T-helper 9 cell (primary cell): ENCODE results near the gene CD72.
"Not testable (repeated sequence)": the region's sequence is repeated elsewhere in the genome, so short reads cannot be mapped to it uniquely, and the experiment has no call there.

Experiments used
- DNase-seq: peaks from one replicate; pipeline ENCODE4 v3.0.0-alpha.2; 2020

CD72 gene

GRCh38 chr9:35615981-35616680 lies 2.1 kb downstream of the CD72 start:
- DNase-seq = no peak

DNA sequence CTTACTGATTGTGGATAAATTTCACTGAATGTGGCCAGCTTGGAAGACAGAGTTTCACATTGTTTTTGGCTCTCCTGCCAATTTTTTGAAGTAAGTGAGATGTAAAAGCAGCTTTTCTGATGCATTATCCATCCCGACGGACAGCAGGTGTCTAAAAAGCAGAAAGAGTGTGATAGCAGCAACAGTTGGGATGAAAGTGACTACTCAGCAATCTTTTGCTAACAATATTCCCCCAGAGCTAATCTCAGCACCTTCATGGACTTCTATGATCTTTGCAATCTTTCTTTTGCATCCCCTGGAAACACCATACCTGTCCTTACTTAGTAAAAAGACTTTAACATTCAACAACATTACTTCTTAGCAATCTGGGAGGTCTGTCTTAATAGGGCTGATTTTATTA lies 5.4 kb downstream of the CD72 start:
- no peak for DNase-seq

- DNase-seq = not testable (repeated sequence)
Observed at GRCh38 chr9:35612066-35612465, 6.1 kb downstream of the CD72 start.

GRCh38 chr9:35611230-35611797 lies 6.9 kb downstream of the CD72 start:
- DNase-seq = peak; percentile 42

DNA sequence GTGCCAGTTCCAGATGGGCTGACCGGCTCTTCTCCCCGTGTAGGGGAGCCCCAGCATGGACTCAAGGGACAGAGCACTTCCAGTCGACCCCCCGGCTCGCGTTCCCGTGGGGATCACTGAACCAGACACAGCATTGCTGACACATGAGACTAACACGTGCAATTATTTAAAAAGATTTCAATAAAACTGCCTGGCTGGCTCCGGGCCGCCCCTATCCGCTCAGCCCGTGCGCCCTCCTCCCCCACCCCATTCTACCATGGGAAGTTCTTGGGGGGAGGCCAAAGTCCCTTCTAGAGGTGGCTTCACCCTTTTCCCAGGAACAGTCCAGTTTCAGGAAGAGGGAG lies 8.4 kb downstream of the CD72 start:
- DNase-seq = no peak

GRCh38 chr9:35609001-35609819 lies 9.0 kb downstream of the CD72 start:
- no peak for DNase-seq

GRCh38 chr9:35608221-35608620 lies 10.0 kb downstream of the CD72 start:
- no peak for DNase-seq

- no peak for DNase-seq
Observed at GRCh38 chr9:35606726-35607125, 11.5 kb downstream of the CD72 start.

DNA sequence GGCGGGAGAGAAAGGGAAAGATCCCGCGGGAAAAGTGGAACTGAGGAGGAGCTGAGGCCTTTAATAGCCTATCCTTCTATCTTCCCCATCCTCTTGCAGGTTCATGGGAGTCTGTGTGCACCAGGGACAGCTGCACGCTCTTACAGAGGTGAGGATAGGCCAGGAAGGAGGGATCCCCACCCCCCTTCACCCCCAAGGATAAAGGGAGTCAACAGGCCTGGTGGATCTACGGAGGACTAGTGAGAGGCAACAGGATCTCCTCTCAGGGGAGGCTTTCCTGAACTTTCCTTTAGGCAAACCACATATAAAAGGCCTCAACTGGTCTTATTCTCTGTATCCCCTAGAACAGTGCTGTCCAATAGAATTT lies 12.1 kb downstream of the CD72 start:
- no peak for DNase-seq

- DNase-seq = peak; percentile 16
Observed at GRCh38 chr9:35605351-35606137, 12.7 kb downstream of the CD72 start.

GRCh38 chr9:35604578-35605350 lies 13.4 kb downstream of the CD72 start, which contains the start of gene TESK1:
TSS of gene TESK1 (plus strand) at chr9:35605262. CDS start at chr9:35605620, 358 bp downstream.
- peak; percentile 73 for DNase-seq

DNA sequence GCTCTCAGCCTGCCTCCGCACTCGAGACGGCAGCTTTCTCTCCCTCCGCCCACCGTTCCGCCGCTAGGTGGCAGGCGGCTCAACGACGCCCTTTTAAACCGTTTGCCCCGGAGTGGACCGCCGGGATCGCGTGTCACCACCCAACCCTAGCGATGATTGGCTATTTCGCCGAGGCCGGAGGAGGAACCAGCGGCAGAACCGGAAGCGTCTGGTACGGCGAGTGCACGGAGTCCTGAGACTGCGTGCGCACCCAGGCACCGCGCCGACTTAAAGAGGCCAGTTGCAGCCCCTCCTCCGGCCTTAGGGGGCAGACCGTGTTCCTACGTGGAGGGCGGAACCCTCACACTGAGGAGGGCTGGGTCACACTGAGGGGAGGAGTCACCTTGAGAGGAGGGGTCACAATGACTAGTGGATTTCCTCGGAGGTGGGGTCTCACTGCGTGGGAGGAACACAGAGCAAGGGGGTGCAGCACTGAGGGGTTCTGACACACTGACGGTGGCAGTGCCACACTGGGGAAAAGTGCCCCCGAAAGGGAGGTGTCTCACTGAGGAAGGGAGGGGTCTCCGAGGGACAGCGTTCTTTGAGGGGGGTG lies 14.1 kb downstream of the CD72 start:
- peak; percentile 98 for DNase-seq

DNA sequence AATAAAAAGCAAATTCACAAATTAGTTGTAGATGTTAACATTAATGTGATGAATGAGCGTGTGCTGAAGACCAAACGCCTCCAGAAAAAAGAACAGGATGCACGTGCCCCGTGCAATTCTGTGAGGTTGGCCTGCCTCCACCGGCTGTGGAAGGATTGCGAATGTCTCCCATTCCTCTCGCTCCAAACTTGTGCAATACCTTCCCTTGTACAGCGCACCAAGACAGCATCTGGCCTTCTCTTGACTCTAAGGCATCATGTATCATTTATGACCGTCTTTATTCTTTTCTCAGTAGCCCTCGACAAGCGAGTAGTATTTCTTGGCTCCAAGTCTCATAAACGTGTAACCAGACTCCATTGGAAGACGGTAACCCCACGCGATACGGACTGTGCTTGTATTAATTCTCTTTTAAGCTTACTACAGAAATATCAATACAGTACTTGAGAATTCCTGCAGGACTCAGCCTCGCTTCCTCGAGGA lies 14.7 kb downstream of the CD72 start:
- no peak for DNase-seq

- DNase-seq = no peak
Observed at GRCh38 chr9:35599763-35600604, 18.2 kb downstream of the CD72 start.

GRCh38 chr9:35598866-35599590 lies 19.2 kb downstream of the CD72 start:
- no peak for DNase-seq

DNA sequence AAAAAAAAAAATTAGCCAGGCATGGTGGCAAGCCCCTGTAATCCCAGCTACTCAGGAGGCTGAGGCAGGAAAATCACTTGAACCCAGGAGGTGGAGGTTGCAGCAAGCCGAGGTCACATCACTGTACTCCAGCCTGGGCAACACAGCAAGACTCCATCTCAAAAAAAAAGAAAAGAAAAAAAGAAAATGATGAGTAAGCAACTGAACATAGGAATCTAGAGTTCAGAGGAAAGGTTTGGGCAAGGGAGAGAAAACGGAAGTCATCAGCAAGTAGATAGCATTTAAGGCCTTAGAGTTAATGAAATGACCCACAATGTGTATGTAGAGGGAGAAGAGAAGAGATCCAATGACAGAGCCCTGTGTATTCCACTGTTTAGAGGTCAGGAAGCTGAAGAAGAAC lies 21.3 kb downstream of the CD72 start:
- DNase-seq = not testable (repeated sequence)

GRCh38 chr9:35594471-35594870 lies 23.7 kb downstream of the CD72 start:
- no peak for DNase-seq

DNA sequence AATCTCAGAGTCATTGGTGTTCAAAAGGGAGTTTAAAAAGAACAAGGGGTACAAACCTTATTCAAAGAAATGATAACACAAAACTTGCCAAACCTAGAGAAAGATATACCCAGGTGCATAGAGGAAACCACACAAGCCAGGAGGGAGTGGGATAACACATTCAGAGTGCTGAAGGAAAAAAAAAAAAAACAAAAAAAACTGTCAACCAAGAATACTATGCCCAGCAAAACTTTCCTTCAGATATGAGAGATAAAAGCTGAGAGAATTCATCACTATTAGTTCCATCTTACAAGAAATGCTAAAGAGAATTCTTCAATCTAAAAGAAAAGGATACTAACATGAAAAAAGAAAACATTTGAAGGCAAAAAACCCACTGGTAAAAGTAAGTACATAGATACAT lies 24.6 kb downstream of the CD72 start:
- no peak for DNase-seq

DNA sequence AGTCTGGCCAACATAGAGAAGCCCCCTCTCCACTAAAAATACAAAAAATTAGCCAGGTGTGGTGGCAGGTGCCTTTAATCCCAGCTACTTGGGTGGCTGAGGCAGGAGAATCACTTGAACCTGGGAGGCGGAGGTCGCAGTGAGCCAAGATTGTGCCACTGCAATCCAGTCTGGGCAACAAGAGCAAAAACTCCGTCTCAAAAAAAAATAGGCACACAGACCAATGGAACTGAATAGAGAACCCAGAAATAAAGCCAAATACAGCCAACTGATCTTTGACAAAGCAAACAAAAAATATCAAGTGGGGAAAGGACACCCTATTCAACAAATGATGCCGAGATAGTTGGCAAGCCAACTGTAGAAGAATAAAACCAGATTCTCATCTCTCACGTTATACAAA lies 29.7 kb downstream of the CD72 start:
- DNase-seq = not testable (repeated sequence)

DNA sequence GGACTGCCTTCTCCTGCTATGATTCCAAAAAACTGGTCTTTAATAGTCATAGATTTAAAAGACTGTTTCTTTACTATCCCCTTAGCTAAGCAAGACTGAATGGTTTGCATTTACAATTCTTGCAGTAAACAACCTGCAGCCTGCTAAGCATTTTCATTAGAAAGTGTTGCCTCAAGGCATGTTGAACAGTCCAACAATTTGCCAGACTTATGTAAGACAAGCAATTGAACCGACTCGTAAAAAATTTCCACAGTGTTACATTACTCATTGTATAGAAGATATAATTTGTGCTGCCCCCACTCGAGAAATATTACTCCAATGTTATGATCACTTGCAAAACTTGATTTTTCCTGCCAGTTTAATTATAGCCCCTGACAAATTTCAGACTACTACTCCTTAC lies 33.5 kb downstream of the CD72 start:
- not testable (repeated sequence) for DNase-seq
